ENCODE results near the gene KIAA1958. TPM values are rescaled to one million over a fixed set of nuclear protein-coding genes. Genes with fewer than 3 reads are reported as not detected.

Gene KIAA1958
- total and polyA plus RNA-seq, 10 of the 15 experiments (the other 5 are each of a cell fraction or from before 2014, with no cell fraction given), result 0.53 to 8.7 (median 4.0) TPM

GRCh38 chr9:112608851-112609250 is 122.2 kb downstream of the KIAA1958 start:
- H3K9ac ChIP-seq (ENCODE audit: control insufficient read depth, insufficient read depth, low read length), result no peak overlapping the region
- WGBS (ENCODE audit: insufficient coverage, insufficient replicate concordance, low lambda C conversion rate, missing lambda C conversion rate), result 100% methylated on average over 1 of the region's 1 CpG
- H3K4me2 ChIP-seq (ENCODE audit: control insufficient read depth, insufficient read depth), result no peak overlapping the region
- ATAC-seq, result no peak
- H3K4me3 ChIP-seq, result no peak overlapping the region
- FAIRE-seq, result no peak
- RAD21 ChIA-PET (ENCODE audit: unreplicated experiment), result no interaction called here
- in situ Hi-C loops (cut with MboI), result no loop called here
- no peaks in the 10 kb centered on the region for H3K79me2 ChIP-seq (ENCODE audit: control insufficient read depth, insufficient read depth, low read length)
- H3K27ac ChIP-seq (ENCODE audit: control insufficient read depth, insufficient read depth), result no peak overlapping the region
- no peaks in the 10 kb centered on the region for H3K27me3 ChIP-seq (replicated peaks in 1 of 2; ENCODE audit: control insufficient read depth in 2 of 2, insufficient read depth in 2 of 2, low read length in 1 of 2)
- TF ChIP-seq ZNF622 (IDR thresholded peaks at IDR 0.05), result no peak
- no peak for TF ChIP-seq GATAD2B (conservative IDR thresholded peaks at IDR 0.05; ENCODE audit: low read depth)
- TF ChIP-seq ZBTB4 (CRISPR knock-in tag; IDR thresholded peaks at IDR 0.05), result no peak
- no peak for TF ChIP-seq CHD4 (IDR thresholded peaks at IDR 0.05)
- TF ChIP-seq CHD1 (IDR thresholded peaks at IDR 0.05; ENCODE audit: low read depth, low read length), result no peak
- TF ChIP-seq HDAC2 (IDR thresholded peaks at IDR 0.05), result no peak
- no peak for TF ChIP-seq REST (IDR thresholded peaks at IDR 0.05; ENCODE audit: low read depth, low read length)
- no peaks in the 10 kb centered on the region for H3K36me3 ChIP-seq (ENCODE audit: control insufficient read depth in 2 of 2, insufficient read depth in 2 of 2, low read length in 1 of 2)
- CTCF ChIA-PET, result interaction anchor here (1.4 kb wide), 1 partner anchor 8 kb away, joined by 6 read pairs; no protein-coding TSS in a partner anchor
- H3K4me1 ChIP-seq (ENCODE audit: control insufficient read depth, insufficient read depth, low read length), result peaks cover 12% of the 10 kb centered on the region
- H3K9me3 ChIP-seq (replicated peaks; ENCODE audit: control insufficient read depth, insufficient read depth, low read length), result no peaks in the 10 kb centered on the region; the same call in 2 of the 3 replicates
- intact Hi-C loops (cut with micrococcal nuclease; ENCODE audit: unreplicated experiment), result no loop called here
- POLR2A ChIA-PET, result no interaction called here
- no peak for DNase-seq (ENCODE audit: low read depth, low spot score)
- H4K20me1 ChIP-seq (ENCODE audit: control insufficient read depth, insufficient read depth), result no peaks in the 10 kb centered on the region
- no peak overlapping the region for H2AFZ ChIP-seq (ENCODE audit: control insufficient read depth, low read depth, low read length)
- BruUV-seq (replicated peaks), result no TSS peak
- SMC1A ChIA-PET (ENCODE audit: uncharacterized antibody, unreplicated experiment), result interaction anchor here (0.6 to 0.7 kb wide), 2 partner anchors 106 to 447 kb away, joined by 3 read pairs; no protein-coding TSS in a partner anchor

Data from GM12878 (cell line).